ENCODE data around the gene KLRF2. TPM values are rescaled to one million over a fixed set of nuclear protein-coding genes. Genes with fewer than 3 reads are reported as not detected.

The KLRF2 gene
- polyA plus RNA-seq, 4 donors, result not detected

DNA sequence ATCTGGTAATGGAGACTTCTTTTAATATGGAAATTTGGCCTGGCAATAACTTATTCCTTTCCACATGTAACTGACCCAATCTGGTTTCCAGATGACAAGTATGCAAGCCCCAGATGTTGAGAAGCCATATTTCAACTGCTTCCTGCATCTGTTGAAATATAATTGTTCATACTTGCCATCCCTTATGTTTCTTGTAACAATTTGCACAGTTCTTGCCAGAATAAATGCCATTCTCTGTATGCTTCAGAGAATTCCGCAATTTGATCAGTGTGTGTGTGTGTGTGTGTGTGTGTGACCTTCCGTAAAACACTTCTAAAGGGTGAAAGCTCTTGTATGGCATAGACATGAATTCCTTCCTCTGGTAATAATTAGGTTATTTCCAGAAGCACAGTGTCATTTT lies 52.7 kb downstream of the KLRF2 start:
- no peak for DNase-seq (ENCODE audit: low read depth in 4 of 4, low spot score in 2 of 4)

DNA sequence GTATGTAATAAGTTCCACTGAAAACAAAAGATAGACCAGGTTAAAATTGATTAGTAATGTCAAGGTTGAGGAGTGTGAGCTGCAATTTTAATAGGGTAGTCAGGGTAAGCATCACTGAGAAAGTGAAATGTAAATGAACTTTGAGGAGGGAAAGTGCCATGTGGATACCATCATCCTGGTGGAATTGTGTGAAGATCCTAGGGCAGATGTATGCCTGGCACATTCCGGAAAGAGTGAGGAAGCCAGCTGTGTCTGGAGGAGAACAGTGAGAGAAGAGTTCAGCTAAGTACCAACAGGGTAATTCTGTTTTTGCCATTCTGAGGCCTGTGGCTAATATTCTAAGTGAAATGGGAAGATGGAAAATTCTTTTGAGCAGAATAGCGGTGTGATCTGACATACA lies 53.7 kb downstream of the KLRF2 start:
- DNase-seq (ENCODE audit: low read depth in 4 of 4, low spot score in 2 of 4), result no peak

DNA sequence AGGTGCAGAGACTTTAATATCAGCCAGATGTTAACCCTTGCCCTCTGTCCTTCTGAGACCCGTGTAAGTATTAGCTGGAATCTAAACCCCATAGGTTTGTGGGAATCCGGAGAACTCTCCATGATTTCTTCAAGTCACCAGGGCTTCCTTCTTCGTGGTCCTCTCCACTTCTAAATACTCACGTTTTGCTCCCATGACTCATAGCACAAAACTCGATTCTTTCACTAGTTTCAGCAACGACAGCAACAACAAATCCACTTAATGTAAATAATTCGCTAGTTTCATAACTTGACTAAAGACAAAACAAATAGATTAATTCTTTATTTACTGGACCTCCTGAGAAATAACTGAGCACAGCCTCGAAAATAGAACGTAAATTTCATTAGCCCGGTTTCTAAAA lies 55.3 kb downstream of the KLRF2 start:
- DNase-seq (ENCODE audit: low read depth in 4 of 4, low spot score in 2 of 4), result no peak

DNA sequence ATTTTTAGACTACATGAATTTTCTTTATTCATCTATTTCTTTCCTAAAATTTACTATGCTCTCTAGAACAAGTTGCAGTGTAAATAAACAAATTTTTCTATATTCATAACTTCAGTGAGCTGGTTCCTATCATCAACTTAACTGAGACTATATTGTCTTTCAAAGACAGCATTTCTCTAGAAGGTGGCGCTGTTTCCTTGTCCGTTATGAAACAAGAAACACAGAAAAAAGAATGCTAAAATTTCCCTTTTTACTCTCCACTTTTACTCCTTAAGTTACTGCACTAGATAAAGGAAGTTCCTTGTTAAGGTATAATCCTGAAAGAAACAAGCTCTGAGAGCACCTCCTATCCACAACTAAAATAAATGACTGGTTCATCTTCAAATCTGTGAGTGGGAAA lies 59.1 kb downstream of the KLRF2 start:
- no peak for DNase-seq (ENCODE audit: low read depth in 4 of 4, low spot score in 2 of 4)

DNA sequence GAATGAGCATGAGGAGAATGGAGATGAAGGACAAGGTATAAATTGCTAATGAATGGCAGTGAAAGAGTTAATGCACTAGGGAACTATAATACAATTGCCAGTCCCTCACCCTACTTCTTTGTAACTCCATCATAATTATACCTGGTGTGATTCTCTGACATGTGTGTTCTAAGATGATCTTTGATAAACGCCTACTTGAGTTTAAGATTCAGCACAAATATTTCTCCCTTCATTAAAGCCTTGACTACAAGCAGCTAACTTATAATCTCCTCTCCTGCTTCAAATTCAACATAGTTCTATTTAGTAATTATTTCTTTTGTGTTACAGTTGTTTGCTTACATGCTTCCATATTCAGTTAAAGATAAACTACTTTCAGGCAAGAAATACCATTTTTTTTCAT lies 60.5 kb downstream of the KLRF2 start:
- DNase-seq (ENCODE audit: low read depth in 4 of 4, low spot score in 2 of 4), result no peak

DNA sequence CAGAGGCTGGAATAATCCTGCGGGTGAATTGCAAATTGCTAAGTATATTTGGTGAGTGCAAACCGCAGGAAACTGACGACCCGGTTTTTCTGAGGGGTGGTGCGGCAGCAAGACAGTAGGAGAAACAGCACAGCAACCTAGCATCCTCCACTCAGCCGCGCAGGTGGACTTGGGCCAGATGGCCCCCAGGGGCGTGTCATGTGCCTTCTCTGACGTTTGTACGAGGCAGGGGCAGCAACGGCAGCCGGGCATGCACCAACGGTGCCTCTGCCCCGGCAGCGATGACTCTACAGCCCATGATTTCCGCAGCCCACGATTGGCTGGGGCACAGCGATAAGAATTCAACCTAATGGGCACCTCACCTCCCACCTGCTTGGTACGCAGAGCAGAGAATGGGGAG lies 62.0 kb downstream of the KLRF2 start:
- DNase-seq (ENCODE audit: low read depth in 4 of 4, low spot score in 2 of 4), result no peak

DNA sequence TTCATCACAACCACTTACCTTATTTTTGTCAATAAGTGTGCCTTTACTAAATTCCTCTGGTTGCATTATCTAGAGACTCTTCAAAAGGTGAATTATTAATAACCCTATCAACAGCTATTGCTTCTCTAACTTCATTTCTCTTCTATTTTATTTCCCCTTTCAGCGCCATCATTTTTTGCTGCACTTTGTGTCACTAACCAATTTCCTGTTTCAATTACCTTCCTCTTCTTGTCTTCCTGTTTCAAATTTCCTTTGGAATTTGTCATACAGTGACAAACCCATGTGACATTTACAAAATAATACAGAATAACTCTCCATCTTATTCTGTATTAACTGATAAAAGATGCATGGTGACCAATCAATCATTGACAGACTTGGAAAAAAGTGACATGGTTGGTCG lies 63.1 kb downstream of the KLRF2 start:
- DNase-seq (ENCODE audit: low read depth in 4 of 4, low spot score in 2 of 4), result no peak

Other genes starting within 250 kb of the KLRF2 start
- 10 to 100 TPM in 3 of 4 donors, 1 to 10 TPM in 1; 8.5 to 31.0 (median 17.2) TPM for gene CLEC2D, start 211.8 kb upstream of the KLRF2 start, polyA plus RNA-seq (ENCODE audit: insufficient read length in 4 of 4)
- under 1 TPM in 3 of 4 donors, not detected in 1; 0.19 to 0.47 (median 0.38) TPM for gene CLECL1, start 148.4 kb upstream of the KLRF2 start, polyA plus RNA-seq (ENCODE audit: insufficient read length in 4 of 4)
- gene CD69, start 120.6 kb upstream of the KLRF2 start, polyA plus RNA-seq (ENCODE audit: insufficient read length in 4 of 4), result 1 to 10 TPM; 1.2 to 3.7 (median 1.6) TPM
- gene KLRF1, start 54.0 kb upstream of the KLRF2 start, polyA plus RNA-seq (ENCODE audit: insufficient read length in 4 of 4), result 1 to 10 TPM in 1 of 4 donors, under 1 TPM in 3; 0.66 to 1.5 (median 0.72) TPM
- 1 to 10 TPM; 2.5 to 4.2 (median 3.0) TPM for gene CLEC2B, start 12.1 kb upstream of the KLRF2 start, polyA plus RNA-seq (ENCODE audit: insufficient read length in 4 of 4)
- gene CLEC2A, start 50.9 kb downstream of the KLRF2 start, polyA plus RNA-seq (ENCODE audit: insufficient read length in 4 of 4), result not detected
- gene CLEC12A, start 89.9 kb downstream of the KLRF2 start, polyA plus RNA-seq (ENCODE audit: insufficient read length in 4 of 4), result under 1 TPM; 0.71 to 0.85 (median 0.82) TPM
- gene CLEC1B, start 117.6 kb downstream of the KLRF2 start, polyA plus RNA-seq (ENCODE audit: insufficient read length in 4 of 4), result 1 to 10 TPM in 3 of 4 donors, under 1 TPM in 1; 0.87 to 2.0 (median 1.3) TPM
- gene CLEC12B, start 129.1 kb downstream of the KLRF2 start, polyA plus RNA-seq (ENCODE audit: insufficient read length in 4 of 4), result under 1 TPM in 1 of 4 donors, not detected in 3; 0.08 TPM
- under 1 TPM; 0.25 to 0.56 (median 0.54) TPM for gene CLEC9A, start 149.2 kb downstream of the KLRF2 start, polyA plus RNA-seq (ENCODE audit: insufficient read length in 4 of 4)
- gene CLEC1A, start 217.5 kb downstream of the KLRF2 start, polyA plus RNA-seq (ENCODE audit: insufficient read length in 4 of 4), result 1 to 10 TPM; 2.7 to 4.0 (median 3.2) TPM
- gene CLEC7A, start 248.7 kb downstream of the KLRF2 start, polyA plus RNA-seq (ENCODE audit: insufficient read length in 4 of 4), result 1 to 10 TPM; 1.4 to 3.6 (median 2.4) TPM